GM20000 (cell line): ENCODE data around the gene PPP6C.
"Not testable (repeated sequence)": the region's sequence is repeated elsewhere in the genome, so short reads cannot be mapped to it uniquely, and the experiment has no call there.

ENCODE experiments used
- DNase-seq: peaks from one replicate; pipeline ENCODE4 v3.0.0; 2012; ENCODE audit warnings: low spot score
- CTCF ChIP-seq: IDR thresholded peaks from 2 replicates; pipeline ENCODE4 v1.5.1; 2012; ENCODE audit warnings: mild to moderate bottlenecking, control low read depth; ENCODE audit errors: extremely low read depth, missing control alignments

PPP6C gene

GRCh38 chr9:125172031-125172755 lies 17.4 kb downstream of the PPP6C start:
- DNase-seq: no peak
- TF ChIP-seq CTCF: no peak

GRCh38 chr9:125169895-125170294 lies 19.7 kb downstream of the PPP6C start:
- no peak for TF ChIP-seq CTCF
- DNase-seq: no peak

- TF ChIP-seq CTCF: no peak
- DNase-seq: no peak
Observed at GRCh38 chr9:125166762-125167161, 22.8 kb downstream of the PPP6C start.

GRCh38 chr9:125162891-125163290 lies 26.7 kb downstream of the PPP6C start:
- DNase-seq: not testable (repeated sequence)

GRCh38 chr9:125161284-125161918 lies 28.2 kb downstream of the PPP6C start:
- DNase-seq: no peak
- TF ChIP-seq CTCF: no peak

- no peak for DNase-seq
- TF ChIP-seq CTCF: no peak
Observed at GRCh38 chr9:125160750-125161149, 28.9 kb downstream of the PPP6C start.

GRCh38 chr9:125156551-125156950 lies 33.1 kb downstream of the PPP6C start:
- no peak for TF ChIP-seq CTCF
- DNase-seq: no peak
